Fibroblast of lung (primary cell): ENCODE measurements around the gene ZNF513. TPM values are rescaled to one million over a fixed set of nuclear protein-coding genes. Genes with fewer than 3 reads are reported as not detected.
A peak's percentile ranks its signal among the peaks of the same experiment; 100 is the strongest.
"Not testable (repeated sequence)": the region's sequence is repeated elsewhere in the genome, so short reads cannot be mapped to it uniquely, and the experiment has no call there.

Source experiments
- DNase-seq, 2 donors: peaks; one replicate each; pipeline versions ENCODE4 v3.0.0 to v3.0.0-alpha.2; 2010; ENCODE audit warnings: low read depth in 2 of 2
- H2AFZ ChIP-seq: 2 replicates; pipeline ENCODE4 v1.5.1; 2012; ENCODE audit warnings: low read length, control low read depth, inconsistent platforms
- H3K27ac ChIP-seq: 2 replicates; pipeline ENCODE4 v1.5.1; 2011; ENCODE audit warnings: low read length, control low read depth; ENCODE audit not compliant: insufficient read depth
- H3K27me3 ChIP-seq: 2 replicates; pipeline ENCODE4 v1.5.1; 2011; ENCODE audit warnings: mild to moderate bottlenecking, low read length; ENCODE audit not compliant: control insufficient read depth, insufficient read depth
- H3K36me3 ChIP-seq: 2 replicates; pipeline ENCODE4 v1.5.1; 2011; ENCODE audit warnings: low read length; ENCODE audit not compliant: control insufficient read depth, insufficient read depth
- H3K4me1 ChIP-seq: 2 replicates; pipeline ENCODE4 v1.5.1; 2011; ENCODE audit warnings: low read length; ENCODE audit not compliant: control insufficient read depth, insufficient read depth; ENCODE audit errors: extremely low read depth
- H3K4me2 ChIP-seq: 2 replicates; pipeline ENCODE4 v1.5.1; 2011; ENCODE audit warnings: low read length, control low read depth; ENCODE audit not compliant: insufficient read depth; ENCODE audit errors: extremely low read depth
- H3K4me3 ChIP-seq, 4 experiments: fragments of 200-600 bp in 1 of 4; sonication (generic) in 1 of 4; replicated peaks in 1 of 4; 2 replicates each; pipeline ENCODE4 v1.5.1; 2011 to 2016; ENCODE audit warnings: low read length in 4 of 4, low read depth in 3 of 4, mild to moderate bottlenecking in 3 of 4, control low read depth in 2 of 4, inconsistent platforms in 1 of 4, mixed read lengths in 1 of 4; ENCODE audit not compliant: insufficient read depth in 1 of 4; ENCODE audit errors: control extremely low read depth in 1 of 4
- H3K79me2 ChIP-seq: 2 replicates; pipeline ENCODE4 v1.5.1; 2012; ENCODE audit warnings: mild to moderate bottlenecking, low read length, inconsistent platforms; ENCODE audit not compliant: control insufficient read depth, insufficient read depth
- H3K9ac ChIP-seq: 2 replicates; pipeline ENCODE4 v1.5.1; 2011; ENCODE audit warnings: mild to moderate bottlenecking, low read length, control low read depth; ENCODE audit not compliant: insufficient read depth
- H3K9me3 ChIP-seq: 2 replicates; pipeline ENCODE4 v1.5.1; 2012; ENCODE audit warnings: low read depth, low read length; ENCODE audit not compliant: control insufficient read depth, insufficient read depth
- H4K20me1 ChIP-seq: 2 replicates; pipeline ENCODE4 v1.5.1; 2011; ENCODE audit warnings: low read length; ENCODE audit not compliant: control insufficient read depth, insufficient read depth; ENCODE audit errors: extremely low read depth
- CTCF ChIP-seq, 2 donors: IDR thresholded peaks in 1 of 2; conservative IDR thresholded peaks in 1 of 2; 1 replicate in 1 of 2; 2 replicates in 1 of 2; pipeline ENCODE4 v1.5.1; 2011 to 2012; ENCODE audit warnings: low read length in 2 of 2, control low read depth in 1 of 2, inconsistent platforms in 1 of 2, low read depth in 1 of 2, mild to moderate bottlenecking in 1 of 2
- EZH2 ChIP-seq: IDR thresholded peaks from 2 replicates; pipeline ENCODE4 v1.5.1; 2012; ENCODE audit warnings: low read length, control low read depth, mild to moderate bottlenecking; ENCODE audit errors: missing control alignments
- polyA plus RNA-seq, 2 donors: library from polyadenylated mRNA; depleted of rRNA in 1 of 2; stranded (reverse) in 1 of 2; unstranded in 1 of 2; fragments of >200 nt; gene quantifications; 2 replicates each; pipeline ENCODE4 v1.2.1, GENCODE V29; 2011 to 2012; ENCODE audit warnings: missing spikeins in 1 of 2
- total RNA-seq: library from RNA; depleted of rRNA; stranded (reverse); fragments of >200 nt; gene quantifications from 2 replicates; pipeline ENCODE4 v1.2.1, GENCODE V29; 2014

The ZNF513 gene
- total and polyA plus RNA-seq, 2 donors (not counting 1 experiment from before 2014, with no cell fraction given) = 7.0 to 8.4 TPM

GRCh38 chr2:27354597-27354927, 26.0 kb downstream of the ZNF513 start:
- Histone ChIP-seq H3K27me3 (no peaks in the 10 kb centered on the region), H4K20me1 (no peaks in the 10 kb centered on the region), H3K27ac (no peak overlapping the region), H2AFZ (no peak overlapping the region), H3K4me2 (no peak overlapping the region), H3K79me2 (peaks cover 63% of the 10 kb centered on the region), H3K9ac (no peak overlapping the region), H3K9me3 (no peaks in the 10 kb centered on the region), H3K4me3 (no peak overlapping the region), H3K36me3 (no peaks in the 10 kb centered on the region), H3K4me1 (peaks cover 8% of the 10 kb centered on the region)
- TF ChIP-seq CTCF (conservative IDR thresholded peaks at IDR 0.05 in 1 of 2, IDR thresholded peaks at IDR 0.05 in 1 of 2; ENCODE audit: low read depth in 1 of 2, low read length in 2 of 2) = no peak
- no peak for TF ChIP-seq EZH2
- DNase-seq = no peak

- Histone ChIP-seq H3K79me2 (peaks cover 63% of the 10 kb centered on the region), H3K36me3 (no peaks in the 10 kb centered on the region), H3K4me2 (no peak overlapping the region), H3K27ac (no peak overlapping the region), H3K9me3 (no peaks in the 10 kb centered on the region), H4K20me1 (no peaks in the 10 kb centered on the region), H3K27me3 (no peaks in the 10 kb centered on the region), H2AFZ (no peak overlapping the region), H3K9ac (no peak overlapping the region), H3K4me1 (peaks cover 8% of the 10 kb centered on the region), H3K4me3 (no peak overlapping the region)
- TF ChIP-seq CTCF (conservative IDR thresholded peaks at IDR 0.05 in 1 of 2, IDR thresholded peaks at IDR 0.05 in 1 of 2; ENCODE audit: low read depth in 1 of 2, low read length in 2 of 2) (no peak), EZH2 (no peak)
- DNase-seq = peak in 1 of 2 donors; percentile 45
Measured at GRCh38 chr2:27353762-27354596, 26.6 kb downstream of the ZNF513 start.

- H3K36me3 ChIP-seq, H3K4me2 ChIP-seq, H3K9me3 ChIP-seq, H4K20me1 ChIP-seq, H3K9ac ChIP-seq, H3K27ac ChIP-seq, H2AFZ ChIP-seq, DNase-seq, H3K4me1 ChIP-seq, H3K27me3 ChIP-seq, H3K4me3 ChIP-seq: not testable (repeated sequence)
- H3K79me2 ChIP-seq = peaks cover 62% of the 10 kb centered on the region
Measured at GRCh38 chr2:27353386-27353761, 27.2 kb downstream of the ZNF513 start.
